ENCODE results near the gene EPS8L3. TPM values are rescaled to one million over a fixed set of nuclear protein-coding genes. Genes with fewer than 3 reads are reported as not detected.
"Not testable (repeated sequence)": the region's sequence is repeated elsewhere in the genome, so short reads cannot be mapped to it uniquely, and the experiment has no call there.

EPS8L3 gene
- total and polyA plus RNA-seq, 4 donors = 0.17 TPM; not detected in 3

DNA sequence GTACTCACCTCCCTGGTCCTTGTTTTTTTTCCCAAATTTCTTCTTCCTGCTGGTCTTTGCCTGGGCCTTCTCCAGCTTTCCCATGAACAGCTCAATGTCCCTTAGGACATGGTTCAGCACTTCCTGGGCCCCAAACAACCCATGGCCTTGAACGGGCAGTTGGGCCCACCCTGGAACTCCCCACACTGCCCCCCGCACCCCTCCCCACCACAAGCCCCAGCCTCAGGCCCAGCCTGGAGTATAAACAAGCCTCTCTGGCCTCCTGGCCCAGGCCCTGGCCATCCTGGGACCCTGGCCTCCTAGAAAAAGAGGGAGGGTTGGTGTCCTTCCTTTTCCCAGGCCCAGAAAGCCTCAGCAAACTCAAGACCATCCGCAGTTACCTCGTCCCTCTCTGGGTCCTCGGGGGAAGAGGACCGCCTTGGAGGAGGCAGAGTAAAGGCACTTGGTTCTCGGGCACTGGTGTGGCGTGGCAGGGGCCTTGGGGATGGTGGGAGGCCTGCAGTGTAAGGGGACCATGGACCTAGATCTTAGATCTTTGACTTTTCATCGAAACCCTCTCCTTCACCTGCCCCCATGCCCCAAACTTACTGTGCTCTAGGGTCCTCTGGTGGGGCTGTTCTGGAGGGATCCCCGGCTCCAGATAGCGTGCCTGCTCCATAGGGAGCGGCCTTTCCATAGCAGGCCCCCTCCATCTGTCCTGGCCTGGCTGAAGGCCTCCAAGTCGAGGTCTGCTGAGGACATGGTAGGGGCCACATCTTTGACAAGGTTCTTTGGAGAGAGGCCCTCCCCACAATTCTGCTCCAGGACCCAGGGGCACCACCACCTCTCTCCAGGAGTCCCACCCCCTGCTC is 5.6 kb downstream of the EPS8L3 start:
- DNase-seq (ENCODE audit: low read depth in 4 of 6, low spot score in 6 of 6) = no peak
- H3K36me3 ChIP-seq (ENCODE audit: control insufficient read depth, insufficient read depth, low read length) = no peaks in the 10 kb centered on the region
- H3K27me3 ChIP-seq (ENCODE audit: control insufficient read depth, insufficient read depth, low read length) = no peaks in the 10 kb centered on the region
- no peaks in the 10 kb centered on the region for H3K9me3 ChIP-seq (ENCODE audit: control insufficient read depth, insufficient read depth, low read length)
- 92% methylated on average over 10 of the region's 13 CpGs for WGBS (ENCODE audit: insufficient coverage)
- no peak overlapping the region for H3K27ac ChIP-seq (ENCODE audit: low read depth, low read length)
- no peak overlapping the region for H3K4me3 ChIP-seq (ENCODE audit: low read depth, low read length)
- H3K4me1 ChIP-seq (ENCODE audit: control insufficient read depth, insufficient read depth, low read length) = peaks cover 5% of the 10 kb centered on the region

DNA sequence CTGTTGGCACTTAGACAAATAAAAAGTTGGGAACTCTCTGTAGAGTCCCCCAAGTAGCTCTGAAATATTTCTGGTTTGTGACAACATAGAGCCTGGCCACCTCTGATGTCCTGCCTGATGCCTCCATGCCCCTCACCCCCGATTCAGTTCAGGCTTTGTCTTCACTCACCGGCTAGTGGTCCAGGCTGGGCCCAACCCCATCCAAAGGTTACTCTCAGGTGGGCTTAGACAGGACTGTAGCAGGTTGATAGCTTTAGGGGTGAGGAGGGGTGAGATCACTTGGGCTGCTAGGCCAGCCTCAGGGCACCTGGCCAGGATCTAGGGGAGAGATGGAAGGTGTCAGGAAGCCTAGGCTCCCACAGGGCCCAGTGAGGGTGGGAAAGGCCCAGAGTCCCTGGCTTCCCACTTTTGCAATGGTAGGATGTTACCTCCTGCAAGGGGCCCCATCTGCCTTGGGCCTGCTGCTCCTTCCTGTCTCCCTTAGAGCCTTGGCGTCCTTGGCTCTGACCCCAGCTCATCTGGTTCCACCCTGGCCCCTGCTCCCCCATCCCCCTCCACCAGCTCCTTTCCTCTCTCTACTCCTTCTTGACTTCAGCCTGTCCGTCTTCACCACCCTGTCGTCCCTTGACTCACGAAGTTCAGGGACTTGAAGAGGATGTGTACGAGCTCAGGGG is 6.7 kb downstream of the EPS8L3 start:
- Histone ChIP-seq H3K27me3 (ENCODE audit: control insufficient read depth, insufficient read depth, low read length) (no peaks in the 10 kb centered on the region), H3K36me3 (ENCODE audit: control insufficient read depth, insufficient read depth, low read length) (no peaks in the 10 kb centered on the region), H3K4me1 (ENCODE audit: control insufficient read depth, insufficient read depth, low read length) (peaks cover 8% of the 10 kb centered on the region), H3K9me3 (ENCODE audit: control insufficient read depth, insufficient read depth, low read length) (no peaks in the 10 kb centered on the region), H3K27ac (ENCODE audit: low read depth, low read length) (no peak overlapping the region), H3K4me3 (ENCODE audit: low read depth, low read length) (no peak overlapping the region)
- 75% methylated on average over 5 of the region's 7 CpGs for whole genome bisulfite sequencing (ENCODE audit: insufficient coverage)
- DNase-seq (ENCODE audit: low read depth in 4 of 6, low spot score in 6 of 6) = no peak

DNA sequence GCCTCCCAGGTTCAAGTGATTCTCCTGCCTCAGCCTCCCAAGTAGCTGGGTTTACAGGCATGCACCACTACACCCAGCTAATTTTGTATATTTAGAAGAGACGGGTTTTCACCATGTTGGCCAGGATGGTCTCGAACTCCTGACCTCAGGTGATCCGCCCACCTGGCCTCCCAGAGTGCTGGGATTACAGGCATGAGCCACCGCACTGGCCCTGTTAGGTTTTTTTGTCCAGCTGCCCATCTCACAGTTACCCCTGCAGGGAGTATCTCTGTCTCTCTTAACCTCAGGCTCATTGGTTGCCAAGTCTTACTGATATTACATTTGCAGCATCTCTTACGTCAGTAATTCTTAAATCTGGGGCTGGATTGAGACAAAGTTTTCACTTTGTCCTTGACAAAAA is 7.4 kb downstream of the EPS8L3 start:
- not testable (repeated sequence) for H3K9me3 ChIP-seq (ENCODE audit: control insufficient read depth, insufficient read depth, low read length); H3K36me3 ChIP-seq (ENCODE audit: control insufficient read depth, insufficient read depth, low read length); H3K27ac ChIP-seq (ENCODE audit: low read depth, low read length); H3K27me3 ChIP-seq (ENCODE audit: control insufficient read depth, insufficient read depth, low read length); H3K4me3 ChIP-seq (ENCODE audit: low read depth, low read length); DNase-seq (ENCODE audit: low read depth in 4 of 6, low spot score in 6 of 6); H3K4me1 ChIP-seq (ENCODE audit: control insufficient read depth, insufficient read depth, low read length)
- 87% methylated on average over 3 of the region's 5 CpGs for WGBS (ENCODE audit: insufficient coverage)

- Histone ChIP-seq H3K27me3 (ENCODE audit: control insufficient read depth, insufficient read depth, low read length) (no peaks in the 10 kb centered on the region), H3K4me3 (ENCODE audit: low read depth, low read length) (no peak overlapping the region), H3K27ac (ENCODE audit: low read depth, low read length) (no peak overlapping the region), H3K4me1 (ENCODE audit: control insufficient read depth, insufficient read depth, low read length) (peaks cover 8% of the 10 kb centered on the region), H3K9me3 (ENCODE audit: control insufficient read depth, insufficient read depth, low read length) (no peaks in the 10 kb centered on the region), H3K36me3 (ENCODE audit: control insufficient read depth, insufficient read depth, low read length) (no peaks in the 10 kb centered on the region)
- no CpG with 5 or more reads among the region's 2 CpGs for WGBS (ENCODE audit: insufficient coverage)
- no peak for DNase-seq (ENCODE audit: low read depth in 4 of 6, low spot score in 6 of 6)
Measured at GRCh38 chr1:109754738-109755137, 9.0 kb downstream of the EPS8L3 start.

GRCh38 chr1:109751531-109752260 is 12.0 kb downstream of the EPS8L3 start:
- Histone ChIP-seq H3K27me3 (ENCODE audit: control insufficient read depth, insufficient read depth, low read length) (no peaks in the 10 kb centered on the region), H3K4me1 (ENCODE audit: control insufficient read depth, insufficient read depth, low read length) (peaks cover 8% of the 10 kb centered on the region), H3K36me3 (ENCODE audit: control insufficient read depth, insufficient read depth, low read length) (no peaks in the 10 kb centered on the region), H3K9me3 (ENCODE audit: control insufficient read depth, insufficient read depth, low read length) (no peaks in the 10 kb centered on the region), H3K27ac (ENCODE audit: low read depth, low read length) (no peak overlapping the region), H3K4me3 (ENCODE audit: low read depth, low read length) (no peak overlapping the region)
- WGBS (ENCODE audit: insufficient coverage) = 95% methylated on average over 11 of the region's 12 CpGs
- no peak for DNase-seq (ENCODE audit: low read depth in 4 of 6, low spot score in 6 of 6)

DNA sequence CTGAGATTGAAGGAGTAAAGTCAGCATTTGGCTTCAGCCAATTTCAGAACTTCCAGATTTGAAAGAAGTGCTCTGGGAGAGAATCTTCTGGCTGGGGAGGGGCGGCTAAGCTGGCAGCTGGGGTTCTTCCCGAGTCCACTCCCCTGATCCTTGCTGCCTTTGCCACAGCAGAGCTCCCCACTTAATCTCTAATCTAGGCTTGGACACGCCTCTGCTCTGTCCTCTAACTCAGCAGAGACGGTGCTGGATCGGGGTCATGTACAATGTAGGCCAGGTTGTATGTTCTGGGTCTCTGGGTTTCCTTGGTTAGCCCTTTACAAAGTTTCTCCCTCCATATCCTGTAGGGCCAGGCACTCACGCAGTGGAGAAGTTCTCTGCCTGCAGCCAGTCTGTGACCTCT is 12.8 kb downstream of the EPS8L3 start:
- no peaks in the 10 kb centered on the region for H3K36me3 ChIP-seq (ENCODE audit: control insufficient read depth, insufficient read depth, low read length)
- peaks cover 8% of the 10 kb centered on the region for H3K4me1 ChIP-seq (ENCODE audit: control insufficient read depth, insufficient read depth, low read length)
- WGBS (ENCODE audit: insufficient coverage) = 86% methylated on average over 5 of the region's 6 CpGs
- no peaks in the 10 kb centered on the region for H3K27me3 ChIP-seq (ENCODE audit: control insufficient read depth, insufficient read depth, low read length)
- no peak overlapping the region for H3K4me3 ChIP-seq (ENCODE audit: low read depth, low read length)
- H3K27ac ChIP-seq (ENCODE audit: low read depth, low read length) = no peak overlapping the region
- no peak for DNase-seq (ENCODE audit: low read depth in 4 of 6, low spot score in 6 of 6)
- no peaks in the 10 kb centered on the region for H3K9me3 ChIP-seq (ENCODE audit: control insufficient read depth, insufficient read depth, low read length)

DNA sequence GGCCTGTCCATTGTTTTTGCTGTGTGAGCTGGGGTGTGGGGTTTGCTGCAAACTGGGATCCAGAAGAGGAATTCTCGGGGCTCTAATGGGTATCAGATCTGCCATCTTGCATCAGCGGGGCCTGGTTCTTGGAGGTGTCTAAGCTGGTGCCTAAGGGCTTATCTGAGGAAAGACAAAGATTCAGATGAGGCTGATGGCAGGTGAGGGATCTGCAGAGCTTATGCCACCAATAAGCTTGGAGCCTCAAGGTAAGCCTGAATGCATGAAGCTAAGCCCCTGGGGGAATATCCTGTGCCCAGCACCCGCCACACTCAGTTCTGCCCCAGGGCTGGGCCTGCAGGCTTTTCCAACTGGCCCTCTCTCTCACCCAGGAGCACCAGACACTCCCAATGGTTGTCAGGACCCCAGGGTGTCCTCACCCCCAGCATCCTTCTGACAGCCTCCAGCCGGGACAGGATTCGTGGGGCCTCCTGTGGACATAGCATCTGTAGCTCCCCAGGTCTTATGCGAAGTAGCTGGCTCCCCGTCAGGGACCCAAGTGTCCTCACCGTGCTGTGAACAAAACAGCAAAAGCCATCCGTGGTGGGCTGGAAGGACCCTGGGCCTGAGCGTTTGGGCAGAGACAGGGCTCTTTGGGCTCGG is 13.4 kb downstream of the EPS8L3 start:
- DNase-seq (ENCODE audit: low read depth in 4 of 6, low spot score in 6 of 6) = no peak
- H3K4me3 ChIP-seq (ENCODE audit: low read depth, low read length) = no peak overlapping the region
- H3K36me3 ChIP-seq (ENCODE audit: control insufficient read depth, insufficient read depth, low read length) = no peaks in the 10 kb centered on the region

DNA sequence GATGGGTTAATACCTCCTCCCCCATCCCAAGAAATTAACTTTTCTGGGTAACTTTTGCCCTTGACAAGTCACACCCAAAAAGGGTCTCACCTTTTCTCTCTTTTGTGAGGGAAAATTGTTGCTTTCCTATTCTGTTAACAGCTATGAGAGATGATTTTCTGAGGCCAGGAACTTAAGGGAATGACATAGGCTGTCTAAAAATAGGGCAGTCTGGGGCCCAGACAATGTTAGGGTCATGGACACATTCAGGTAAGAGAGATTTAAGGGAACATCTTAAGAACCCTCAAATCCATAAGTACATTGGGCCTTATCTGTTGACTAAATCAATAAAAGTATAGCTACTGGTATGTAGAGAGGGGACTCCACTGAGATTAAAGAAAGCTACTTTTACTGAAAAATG is 14.5 kb downstream of the EPS8L3 start:
- H3K4me1 ChIP-seq (ENCODE audit: control insufficient read depth, insufficient read depth, low read length) = peaks cover 8% of the 10 kb centered on the region

More for the DNA sequence above, 13.4 kb downstream of the EPS8L3 start:
- H3K9me3 ChIP-seq (ENCODE audit: control insufficient read depth, insufficient read depth, low read length) = no peaks in the 10 kb centered on the region
- H3K27me3 ChIP-seq (ENCODE audit: control insufficient read depth, insufficient read depth, low read length) = no peaks in the 10 kb centered on the region
- 91% methylated on average over 11 of the region's 11 CpGs for WGBS (ENCODE audit: insufficient coverage)
- H3K4me1 ChIP-seq (ENCODE audit: control insufficient read depth, insufficient read depth, low read length) = peaks cover 8% of the 10 kb centered on the region
- no peak overlapping the region for H3K27ac ChIP-seq (ENCODE audit: low read depth, low read length)

GRCh38 chr1:109748311-109748710 is 15.4 kb downstream of the EPS8L3 start:
- 78% methylated on average over 5 of the region's 10 CpGs for WGBS (ENCODE audit: insufficient coverage)
- H3K4me1 ChIP-seq (ENCODE audit: control insufficient read depth, insufficient read depth, low read length); H3K9me3 ChIP-seq (ENCODE audit: control insufficient read depth, insufficient read depth, low read length); DNase-seq (ENCODE audit: low read depth in 4 of 6, low spot score in 6 of 6); H3K27me3 ChIP-seq (ENCODE audit: control insufficient read depth, insufficient read depth, low read length); H3K36me3 ChIP-seq (ENCODE audit: control insufficient read depth, insufficient read depth, low read length); H3K4me3 ChIP-seq (ENCODE audit: low read depth, low read length); H3K27ac ChIP-seq (ENCODE audit: low read depth, low read length): not testable (repeated sequence)

More for the DNA sequence above, 14.5 kb downstream of the EPS8L3 start:
- no peak for DNase-seq (ENCODE audit: low read depth in 4 of 6, low spot score in 6 of 6)
- H3K27me3 ChIP-seq (ENCODE audit: control insufficient read depth, insufficient read depth, low read length) = no peaks in the 10 kb centered on the region
- no peaks in the 10 kb centered on the region for H3K9me3 ChIP-seq (ENCODE audit: control insufficient read depth, insufficient read depth, low read length)
- H3K4me3 ChIP-seq (ENCODE audit: low read depth, low read length) = no peak overlapping the region
- no peak overlapping the region for H3K27ac ChIP-seq (ENCODE audit: low read depth, low read length)
- H3K36me3 ChIP-seq (ENCODE audit: control insufficient read depth, insufficient read depth, low read length) = no peaks in the 10 kb centered on the region
